Stimulated activated CD4-positive, alpha-beta T cell treated with anti-CD3 and anti-CD28 coated beads, Interleukin-12 subunit alpha, Interleukin-12 subunit beta, amount 100 ng/mL, for 48 hours (primary cell): ENCODE results near the gene HLA-DQA2.
"Not testable (repeated sequence)": the region's sequence is repeated elsewhere in the genome, so short reads cannot be mapped to it uniquely, and the experiment has no call there.

Experiments used
- DNase-seq, 3 donors: peaks; one replicate each; pipeline ENCODE4 v3.0.0-alpha.2; 2020; ENCODE audit warnings: low read depth in 2 of 3, low spot score in 1 of 3

The HLA-DQA2 gene

DNA sequence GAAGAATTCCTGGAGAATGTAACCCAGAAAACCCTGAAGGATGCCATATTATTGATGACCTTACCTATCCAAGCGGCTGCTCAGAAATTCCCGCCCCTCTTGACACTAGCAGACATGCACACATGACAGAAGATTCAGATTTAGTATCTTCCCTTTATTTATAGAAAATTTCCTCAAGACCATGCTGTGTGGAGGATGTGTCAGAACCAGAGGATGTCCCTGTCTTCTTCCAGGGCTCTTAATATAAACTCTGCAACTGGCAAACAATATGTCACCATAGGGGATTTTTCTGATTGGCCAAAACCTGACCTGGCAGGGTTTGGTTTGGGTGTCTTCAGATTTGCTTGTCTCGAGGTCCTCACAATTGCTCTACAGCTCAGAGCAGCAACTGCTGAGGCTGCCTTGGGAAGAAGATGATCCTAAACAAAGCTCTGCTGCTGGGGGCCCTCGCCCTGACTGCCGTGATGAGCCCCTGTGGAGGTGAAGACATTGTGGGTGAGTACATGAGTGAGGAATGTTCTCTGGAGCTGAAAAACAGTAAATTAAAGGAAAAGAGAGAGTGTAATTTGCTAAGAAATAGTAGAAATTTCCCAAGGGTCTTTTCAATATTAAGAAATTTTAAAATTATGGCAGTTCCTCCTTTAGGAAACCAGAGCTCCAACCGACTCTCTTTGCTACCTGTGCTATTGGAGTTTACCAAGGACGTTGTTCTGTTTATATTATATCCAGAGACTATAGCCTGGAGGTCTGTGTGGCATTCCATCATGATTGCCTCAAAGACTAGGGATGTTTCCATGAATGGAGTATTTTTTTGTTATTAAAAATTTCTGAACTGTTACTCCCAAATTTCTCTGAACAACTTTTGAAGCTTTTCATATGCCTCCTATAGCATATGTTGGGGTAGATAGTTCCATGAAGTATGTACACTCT lies at the start of gene HLA-DQA2:
Gene HLA-DQA2, plus strand, starts transcription at position 361 of the 930 bp plus-strand sequence. Its CDS starts 53 bp downstream, at position 414.
- no peak for DNase-seq

DNA sequence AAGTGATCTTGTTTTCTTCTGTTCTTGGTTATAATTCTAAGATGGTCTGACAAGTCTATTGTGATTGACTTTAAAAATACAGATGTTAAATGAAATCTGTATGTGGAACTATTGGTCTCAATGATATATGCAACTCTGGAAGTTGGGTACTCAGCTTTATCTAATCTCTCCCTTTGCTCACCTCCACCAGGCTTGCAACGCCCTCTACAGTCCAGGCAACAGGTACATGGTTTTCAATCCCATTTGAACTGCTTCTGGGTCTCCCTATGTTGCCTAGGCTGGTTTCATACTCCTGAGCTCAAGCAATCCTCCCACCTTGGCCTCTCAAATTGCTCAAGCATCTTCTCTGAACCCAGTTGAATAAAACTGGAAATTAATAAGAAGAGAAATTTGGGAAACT lies 49.2 kb upstream of the HLA-DQA2 start:
- DNase-seq: peak in 2 of 3 donors; percentile 26 to 37

GRCh38 chr6:32697031-32697430 lies 44.2 kb upstream of the HLA-DQA2 start:
- no peak for DNase-seq

DNA sequence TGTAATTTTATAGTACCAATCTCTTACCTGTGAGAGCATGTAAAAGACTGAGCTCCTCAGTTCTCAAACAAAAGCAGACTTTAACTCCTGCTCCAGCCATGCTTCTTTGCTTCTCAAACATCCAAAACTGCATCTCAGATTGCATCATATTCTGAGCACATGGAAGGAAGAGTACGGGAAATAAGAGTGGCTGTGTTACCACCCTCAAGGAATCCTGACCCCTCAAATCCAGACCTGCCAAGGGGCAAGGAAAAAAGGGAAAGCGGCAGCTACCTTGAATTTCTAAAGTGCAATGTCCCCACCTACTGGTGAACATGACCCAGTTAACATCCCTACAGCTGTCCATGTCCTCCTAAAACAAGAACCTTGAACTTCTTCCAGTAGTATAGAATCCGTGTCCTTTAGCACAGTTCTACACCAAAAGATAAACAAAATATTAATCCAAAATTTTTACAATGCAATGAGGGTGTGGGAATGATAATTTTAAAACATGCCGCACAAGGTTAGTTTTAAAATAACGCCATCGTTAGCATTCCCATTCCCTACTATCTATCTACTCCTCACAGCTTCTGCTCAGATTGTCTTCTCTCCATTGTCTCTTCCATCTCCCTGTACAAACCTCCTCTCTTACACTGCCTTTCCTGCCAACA lies 40.7 kb upstream of the HLA-DQA2 start:
- DNase-seq: peak in 1 of 3 donors; percentile 30

- no peak for DNase-seq
These were observed 37.8 kb upstream of the HLA-DQA2 start for GRCh38 chr6:32703347-32703746.

GRCh38 chr6:32705164-32705563 lies 36.0 kb upstream of the HLA-DQA2 start:
- DNase-seq: not testable (repeated sequence)

DNA sequence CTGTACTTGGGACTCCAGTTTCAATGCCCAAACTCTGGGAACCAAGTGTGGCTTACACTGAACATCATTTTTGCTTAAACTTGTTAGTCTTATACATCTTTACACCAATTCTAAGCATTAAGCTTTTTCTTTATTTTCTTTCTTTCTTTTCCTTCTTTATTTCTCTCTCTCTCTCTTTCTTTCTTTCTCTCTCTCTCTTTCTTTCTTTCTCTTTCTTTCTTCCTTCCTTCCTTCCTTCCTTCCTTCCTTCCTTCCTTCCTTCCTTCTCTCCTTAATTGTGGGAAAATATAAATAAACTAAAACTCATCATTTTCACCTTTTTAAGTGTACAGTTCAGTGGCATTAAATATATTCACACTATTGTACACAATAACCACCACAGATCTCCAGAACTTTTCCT lies 31.6 kb upstream of the HLA-DQA2 start:
- DNase-seq: no peak

GRCh38 chr6:32713241-32713640 lies 27.9 kb upstream of the HLA-DQA2 start:
- no peak for DNase-seq

- no peak for DNase-seq
These were observed 24.8 kb upstream of the HLA-DQA2 start for GRCh38 chr6:32716396-32716795.

DNA sequence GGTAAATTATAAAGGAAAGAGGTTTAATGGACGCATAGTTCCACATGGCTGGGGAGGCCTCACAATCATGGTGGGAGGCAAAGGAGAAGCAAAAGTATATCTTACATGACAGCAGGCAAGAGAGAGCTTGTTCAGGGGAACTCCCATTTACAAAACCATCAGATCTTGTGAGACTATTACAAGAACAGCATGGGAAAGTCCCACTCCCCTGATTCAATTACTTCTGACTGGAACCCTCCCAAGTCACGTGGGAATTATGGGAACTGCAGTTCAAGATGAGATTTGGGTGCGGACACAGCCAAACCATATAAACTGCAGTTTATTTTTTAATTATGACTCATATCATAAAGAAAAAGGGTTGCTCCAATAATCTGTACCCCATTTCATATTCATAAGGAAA lies 22.3 kb upstream of the HLA-DQA2 start:
- peak in 1 of 3 donors; percentile 3 for DNase-seq

- no peak for DNase-seq
These were observed 3.1 kb upstream of the HLA-DQA2 start for GRCh38 chr6:32738126-32738525.

- no peak for DNase-seq
These were observed 1.2 kb downstream of the HLA-DQA2 start for GRCh38 chr6:32742374-32742773.

DNA sequence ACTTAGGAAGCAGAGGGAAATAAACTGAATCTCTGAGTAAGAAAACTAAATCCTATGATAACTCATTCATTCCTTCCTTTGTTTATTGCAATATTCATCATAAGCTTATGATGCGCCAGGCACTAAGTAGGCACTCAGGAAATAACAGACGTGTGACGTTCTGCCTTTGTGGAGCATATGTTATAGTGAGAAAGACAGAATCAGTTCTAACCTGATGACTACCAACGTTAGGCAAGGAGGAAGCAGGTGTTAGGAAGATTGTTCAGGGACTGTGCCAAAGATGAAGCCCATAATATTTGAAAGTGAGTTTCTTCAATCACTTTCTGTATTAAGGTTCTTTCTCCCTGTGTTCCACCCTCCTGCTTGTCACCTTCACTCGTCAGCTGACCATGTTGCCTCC lies 3.6 kb downstream of the HLA-DQA2 start:
- no peak for DNase-seq

- not testable (repeated sequence) for DNase-seq
These were observed 4.5 kb downstream of the HLA-DQA2 start for GRCh38 chr6:32745649-32746048.

DNA sequence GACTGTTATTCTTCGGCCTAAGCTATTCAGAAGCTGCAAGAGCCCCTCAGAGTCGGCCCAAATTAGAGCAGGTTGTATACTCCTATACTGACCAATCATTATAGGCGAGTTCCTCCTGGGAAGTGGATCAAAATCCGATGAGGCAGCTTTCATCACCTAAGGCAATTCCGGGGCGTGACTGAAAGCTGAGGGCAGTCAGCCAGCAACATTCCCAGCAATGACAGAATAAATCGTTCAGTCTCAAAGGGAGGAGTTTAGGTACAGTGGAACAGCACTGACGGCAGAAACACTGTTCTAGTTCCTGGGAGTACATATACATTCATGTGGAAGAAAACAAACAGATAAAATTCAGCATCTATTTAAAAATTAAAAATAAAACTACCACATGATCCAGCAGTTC lies 11.4 kb downstream of the HLA-DQA2 start:
- no peak for DNase-seq

- no peak for DNase-seq
These were observed 18.5 kb downstream of the HLA-DQA2 start for GRCh38 chr6:32759669-32760068.

DNA sequence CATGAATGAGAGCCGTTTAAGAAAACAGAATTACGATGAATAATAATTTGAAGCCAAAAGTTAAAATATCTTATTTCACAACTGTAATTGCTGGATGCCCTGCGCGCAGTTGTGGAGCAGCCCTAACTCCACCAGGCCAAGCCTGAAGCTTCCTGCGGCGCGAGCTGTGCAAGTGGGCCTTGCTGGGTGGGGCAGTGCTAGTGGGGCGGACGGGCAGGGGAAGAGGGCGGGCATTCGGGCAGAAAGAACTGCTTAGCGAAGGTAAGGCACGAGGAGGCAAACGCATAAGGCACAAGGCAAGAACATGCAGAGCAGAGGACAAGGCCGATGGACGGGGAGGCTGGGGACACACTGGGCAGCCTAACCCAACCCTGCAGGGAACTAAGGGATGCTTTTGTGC lies 19.9 kb downstream of the HLA-DQA2 start:
- DNase-seq: no peak

GRCh38 chr6:32761548-32761947 lies 20.4 kb downstream of the HLA-DQA2 start:
- DNase-seq: no peak

GRCh38 chr6:32763421-32763820 lies 22.2 kb downstream of the HLA-DQA2 start, which contains the start of gene HLA-DQB2:
TSS of gene HLA-DQB2 (minus strand) at chr6:32763532. CDS start at chr6:32763470, 62 bp downstream.
- DNase-seq: no peak

DNA sequence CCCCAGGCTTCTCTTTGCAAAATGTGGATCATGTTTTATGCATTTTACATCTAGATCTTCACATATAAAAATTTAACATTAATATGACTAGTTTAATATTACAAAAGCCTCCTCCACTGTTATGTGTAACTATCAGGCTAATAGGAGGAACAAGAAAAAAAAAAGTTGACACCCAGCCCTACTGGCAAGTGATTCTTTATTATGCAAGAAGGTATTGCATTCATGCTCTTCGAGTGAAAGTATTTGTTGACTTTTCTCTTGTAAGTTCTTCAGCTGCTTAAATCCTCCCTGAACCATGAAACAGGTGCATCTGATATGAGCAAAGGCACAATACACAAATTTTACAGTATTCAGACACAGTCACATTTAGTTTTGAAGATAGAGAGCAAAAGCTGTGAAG lies 22.9 kb downstream of the HLA-DQA2 start:
- DNase-seq: no peak

DNA sequence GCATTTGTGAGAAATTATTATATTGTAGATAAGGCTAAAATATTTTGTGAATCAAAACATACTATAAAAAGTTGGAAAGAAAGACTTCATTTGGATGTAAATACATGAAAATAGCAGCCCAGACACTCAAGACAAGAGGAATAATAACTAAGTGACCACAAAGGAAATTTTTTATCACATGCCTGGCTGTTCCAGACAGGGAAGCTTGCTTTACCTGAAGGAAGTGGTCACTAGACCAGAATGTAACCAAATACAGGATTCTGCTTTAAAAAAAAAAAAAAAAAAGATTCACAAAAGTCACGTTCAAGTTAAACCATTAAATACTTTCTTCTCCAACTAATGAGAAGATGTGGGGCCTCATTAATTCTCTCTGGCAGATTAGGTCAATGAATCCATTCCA lies 31.5 kb downstream of the HLA-DQA2 start:
- no peak for DNase-seq

- DNase-seq: no peak
These were observed 33.2 kb downstream of the HLA-DQA2 start for GRCh38 chr6:32774426-32774825.
